ENCODE measurements around the gene TTLL10.
"Not testable (repeated sequence)": the region's sequence is repeated elsewhere in the genome, so short reads cannot be mapped to it uniquely, and the experiment has no call there.

TTLL10 gene

DNA sequence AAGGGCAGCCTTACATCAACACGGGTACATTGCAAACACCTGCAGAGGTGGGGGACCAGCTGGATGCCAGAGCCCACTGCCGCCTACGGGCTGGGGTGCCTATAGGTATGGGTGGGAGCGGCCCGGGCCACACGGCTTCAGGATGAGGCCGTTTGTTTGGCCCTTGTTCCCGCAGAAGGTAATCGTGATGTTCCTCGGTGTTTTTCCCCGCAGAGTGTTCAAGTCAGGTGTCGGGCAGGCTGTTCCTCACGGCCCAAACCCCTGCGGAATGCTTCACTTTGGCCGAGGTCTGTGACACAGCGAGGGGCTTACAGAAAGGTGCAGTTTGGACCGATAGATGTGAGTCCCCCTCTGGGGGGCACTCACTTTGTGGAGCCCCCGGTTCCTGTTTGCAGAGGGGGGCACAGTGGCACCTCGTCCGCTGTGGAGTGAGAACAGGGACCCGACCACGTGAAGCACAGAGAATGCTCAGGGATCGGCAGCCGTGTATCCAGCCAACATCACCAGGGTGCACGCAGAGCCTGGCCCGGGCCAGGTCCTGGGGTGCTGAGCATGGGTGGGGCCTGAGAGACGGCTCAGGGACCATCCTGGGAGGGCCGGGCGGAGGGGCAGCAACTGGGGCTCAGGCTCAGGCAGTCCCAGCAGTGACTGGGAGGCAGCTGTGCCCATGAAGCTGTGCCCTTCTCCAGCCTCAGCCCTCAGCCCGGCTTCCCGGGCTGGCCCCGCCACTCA is 453 bp upstream of the TTLL10 start:
- TF ChIP-seq, protein P1, sequence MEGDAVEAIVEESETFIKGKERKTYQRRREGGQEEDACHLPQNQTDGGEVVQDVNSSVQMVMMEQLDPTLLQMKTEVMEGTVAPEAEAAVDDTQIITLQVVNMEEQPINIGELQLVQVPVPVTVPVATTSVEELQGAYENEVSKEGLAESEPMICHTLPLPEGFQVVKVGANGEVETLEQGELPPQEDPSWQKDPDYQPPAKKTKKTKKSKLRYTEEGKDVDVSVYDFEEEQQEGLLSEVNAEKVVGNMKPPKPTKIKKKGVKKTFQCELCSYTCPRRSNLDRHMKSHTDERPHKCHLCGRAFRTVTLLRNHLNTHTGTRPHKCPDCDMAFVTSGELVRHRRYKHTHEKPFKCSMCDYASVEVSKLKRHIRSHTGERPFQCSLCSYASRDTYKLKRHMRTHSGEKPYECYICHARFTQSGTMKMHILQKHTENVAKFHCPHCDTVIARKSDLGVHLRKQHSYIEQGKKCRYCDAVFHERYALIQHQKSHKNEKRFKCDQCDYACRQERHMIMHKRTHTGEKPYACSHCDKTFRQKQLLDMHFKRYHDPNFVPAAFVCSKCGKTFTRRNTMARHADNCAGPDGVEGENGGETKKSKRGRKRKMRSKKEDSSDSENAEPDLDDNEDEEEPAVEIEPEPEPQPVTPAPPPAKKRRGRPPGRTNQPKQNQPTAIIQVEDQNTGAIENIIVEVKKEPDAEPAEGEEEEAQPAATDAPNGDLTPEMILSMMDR (IDR thresholded peaks at IDR 0.05; ENCODE audit: borderline replicate concordance, control extremely low read depth, extremely low read depth, insufficient read depth, missing control alignments), result no peak
- in situ Hi-C loops (cut with MboI; ENCODE audit: low sequenced_read_pairs, unreplicated experiment), result no loop called here
- no peak for DNase-seq (ENCODE audit: low spot score)

DNA sequence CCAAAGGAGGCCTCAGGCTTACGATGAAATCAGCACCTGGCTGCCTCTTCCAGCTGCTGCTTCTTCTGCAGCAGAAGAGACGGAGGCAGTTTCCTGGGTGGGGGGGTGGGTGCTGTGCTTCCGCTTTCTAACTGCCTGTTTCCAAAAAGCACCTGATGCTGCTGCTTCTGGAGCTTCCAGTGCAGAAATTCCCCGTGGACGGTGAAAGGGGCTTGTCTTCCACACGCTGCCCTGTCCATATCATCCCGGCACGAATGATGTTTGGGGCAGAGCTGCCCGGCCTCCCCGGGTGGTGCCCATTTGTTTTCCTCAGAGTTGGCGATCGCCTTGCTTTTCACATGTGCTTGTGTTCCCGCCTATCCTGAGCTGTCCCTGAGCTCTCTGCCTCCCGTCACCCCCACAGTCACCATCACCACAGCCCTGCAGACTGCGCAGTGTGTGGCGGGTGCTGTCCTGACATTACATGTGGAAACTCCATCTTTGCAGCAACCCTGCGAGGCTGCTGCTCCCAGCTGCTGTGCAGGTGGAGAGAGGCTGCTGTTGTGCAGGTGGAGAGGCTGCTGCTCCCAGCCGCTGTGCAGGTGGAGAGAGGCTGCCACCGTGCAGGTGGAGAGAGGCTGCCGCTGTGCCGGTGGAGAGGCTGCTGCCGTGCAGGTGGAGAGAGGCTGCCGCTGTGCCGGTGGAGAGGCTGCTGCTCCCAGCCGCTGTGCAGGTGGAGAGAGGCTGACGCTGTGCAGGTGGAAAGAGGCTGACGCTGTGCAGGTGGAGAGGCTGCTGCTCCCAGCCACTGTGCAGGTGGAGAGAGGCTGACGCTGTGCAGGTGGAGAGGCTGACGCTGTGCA is 1.8 kb downstream of the TTLL10 start:
- in situ Hi-C loops (cut with MboI; ENCODE audit: low sequenced_read_pairs, unreplicated experiment), result no loop called here
- TF ChIP-seq, protein P1 (IDR thresholded peaks at IDR 0.05; ENCODE audit: borderline replicate concordance, control extremely low read depth, extremely low read depth, insufficient read depth, missing control alignments), result no peak
- DNase-seq (ENCODE audit: low spot score), result no peak

DNA sequence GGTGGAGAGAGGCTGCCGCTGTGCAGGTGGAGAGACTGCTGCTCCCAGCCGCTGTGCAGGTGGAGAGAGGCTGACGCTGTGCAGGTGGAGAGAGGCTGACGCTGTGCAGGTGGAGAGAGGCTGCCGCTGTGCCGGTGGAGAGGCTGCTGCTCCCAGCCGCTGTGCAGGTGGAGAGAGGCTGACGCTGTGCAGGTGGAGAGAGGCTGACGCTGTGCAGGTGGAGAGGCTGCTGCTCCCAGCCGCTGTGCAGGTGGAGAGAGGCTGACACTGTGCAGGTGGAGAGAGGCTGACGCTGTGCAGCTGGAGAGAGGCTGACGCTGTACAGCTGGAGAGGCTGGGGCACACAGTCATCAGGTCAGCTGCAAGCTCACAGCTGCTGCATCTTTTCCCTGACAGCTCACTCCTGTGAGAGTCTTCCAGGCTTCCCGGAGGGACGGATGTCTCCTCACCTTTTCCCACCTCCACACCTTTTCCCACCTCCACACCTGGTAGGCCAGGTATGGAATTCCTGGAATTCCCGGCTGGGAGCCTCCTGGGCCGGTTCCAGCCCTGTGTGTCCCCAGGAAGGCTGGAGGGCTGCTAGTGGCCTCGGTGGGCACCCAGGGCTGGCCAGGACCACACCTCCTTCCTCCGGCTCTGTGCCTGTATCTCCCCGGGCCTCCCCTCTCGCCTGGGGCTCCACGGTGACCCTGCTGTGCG is 2.5 kb downstream of the TTLL10 start:
- DNase-seq (ENCODE audit: low spot score); in situ Hi-C loops (cut with MboI; ENCODE audit: low sequenced_read_pairs, unreplicated experiment): not testable (repeated sequence)

DNA sequence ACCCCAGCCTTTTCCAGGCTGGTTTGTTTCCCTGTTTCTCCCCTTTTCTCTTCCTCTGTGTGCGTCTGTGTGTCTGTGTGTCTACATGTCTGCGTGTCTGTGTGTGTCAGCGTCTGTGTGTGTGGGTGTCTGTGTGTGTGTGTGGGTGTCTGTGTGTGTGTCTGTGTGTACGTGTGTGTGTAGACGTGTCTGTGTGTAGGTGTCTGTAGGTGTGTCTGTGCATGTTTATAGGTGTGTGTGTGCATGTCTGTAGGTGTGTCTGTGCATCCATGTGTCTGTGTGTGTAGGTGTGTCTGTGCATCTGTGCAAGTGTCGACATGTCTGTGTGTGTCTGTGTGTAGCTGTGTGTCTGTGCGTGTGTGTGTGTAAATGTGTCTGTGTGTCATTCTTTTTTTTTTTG is 3.3 kb downstream of the TTLL10 start:
- no peak for DNase-seq (ENCODE audit: low spot score)
- in situ Hi-C loops (cut with MboI; ENCODE audit: low sequenced_read_pairs, unreplicated experiment), result no loop called here
- TF ChIP-seq, protein P1 (IDR thresholded peaks at IDR 0.05; ENCODE audit: borderline replicate concordance, control extremely low read depth, extremely low read depth, insufficient read depth, missing control alignments), result no peak

DNA sequence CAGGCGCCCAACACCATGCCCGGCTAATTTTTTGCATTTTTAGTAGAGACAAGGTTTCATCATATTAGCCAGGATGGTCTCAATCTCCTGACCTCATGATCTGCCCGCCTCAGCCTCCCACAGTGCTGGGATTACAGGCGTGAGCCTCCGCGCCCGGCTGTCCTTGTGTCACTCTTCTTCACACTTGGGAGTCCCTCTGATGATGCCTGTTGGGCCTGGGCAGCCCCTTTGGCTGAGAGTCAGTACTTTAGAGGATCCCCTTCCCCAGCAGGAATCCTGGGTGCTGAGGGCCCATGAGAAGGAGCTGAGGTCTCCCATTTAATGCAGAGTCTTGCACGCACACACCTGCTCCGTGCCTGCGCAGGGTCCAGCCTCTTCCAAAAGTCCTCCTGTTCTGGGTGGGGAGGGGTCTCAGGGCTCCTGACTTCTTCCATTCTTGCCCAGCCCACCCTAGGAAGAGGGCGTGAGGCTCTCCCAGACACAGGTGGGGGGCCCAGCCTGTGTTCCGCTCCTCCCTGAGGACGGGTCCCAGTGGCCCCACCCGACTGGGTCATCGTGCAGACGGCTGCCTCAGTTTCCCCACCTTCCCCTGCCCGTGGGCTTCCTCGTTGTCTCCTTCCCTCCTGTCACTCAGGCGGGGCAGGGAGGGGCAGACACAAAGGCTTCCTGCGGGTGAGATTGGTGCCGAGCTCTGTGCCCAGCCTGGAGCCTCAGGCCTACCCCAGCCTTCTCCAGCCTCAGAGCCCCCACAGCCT is 3.9 kb downstream of the TTLL10 start:
- no peak for DNase-seq (ENCODE audit: low spot score)
- in situ Hi-C loops (cut with MboI; ENCODE audit: low sequenced_read_pairs, unreplicated experiment), result no loop called here
- TF ChIP-seq, protein P1 (IDR thresholded peaks at IDR 0.05; ENCODE audit: borderline replicate concordance, control extremely low read depth, extremely low read depth, insufficient read depth, missing control alignments), result no peak

DNA sequence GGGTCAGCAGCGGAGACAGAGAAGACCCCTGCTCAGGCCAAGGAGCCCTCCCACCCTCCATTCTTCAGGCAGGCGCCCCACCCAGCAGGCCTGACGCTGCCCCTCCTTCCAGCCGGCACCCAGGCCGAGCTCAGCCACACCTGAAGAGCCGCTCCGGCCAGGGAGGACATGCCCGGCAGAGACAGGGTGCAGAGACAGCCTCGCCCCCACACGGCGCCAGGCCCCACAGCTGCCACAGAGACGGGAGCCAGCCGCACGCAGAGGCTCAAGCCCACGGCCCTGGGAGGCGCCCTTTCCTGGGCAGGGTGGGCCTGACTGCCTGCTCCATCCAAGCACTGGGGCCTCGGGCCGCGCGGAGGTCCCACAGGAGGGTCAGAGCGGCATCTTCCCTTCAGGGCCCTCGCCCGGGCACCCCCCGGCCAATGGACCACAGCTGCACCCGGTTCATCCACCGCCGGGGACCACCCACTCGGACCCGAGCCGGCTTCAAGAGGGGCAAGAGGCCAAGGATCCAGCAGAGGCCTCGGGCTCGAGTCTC is 5.2 kb downstream of the TTLL10 start:
- in situ Hi-C loops (cut with MboI; ENCODE audit: low sequenced_read_pairs, unreplicated experiment), result no loop called here
- TF ChIP-seq, protein P1 (IDR thresholded peaks at IDR 0.05; ENCODE audit: borderline replicate concordance, control extremely low read depth, extremely low read depth, insufficient read depth, missing control alignments), result no peak
- no peak for DNase-seq (ENCODE audit: low spot score)

Measured in GM13976 (cell line).